ENCODE data around the gene MIPOL1. TPM values are rescaled to one million over a fixed set of nuclear protein-coding genes. Genes with fewer than 3 reads are reported as not detected.

MIPOL1 gene
- total RNA-seq, 1 experiment from 2014 or later = 15.4 TPM

DNA sequence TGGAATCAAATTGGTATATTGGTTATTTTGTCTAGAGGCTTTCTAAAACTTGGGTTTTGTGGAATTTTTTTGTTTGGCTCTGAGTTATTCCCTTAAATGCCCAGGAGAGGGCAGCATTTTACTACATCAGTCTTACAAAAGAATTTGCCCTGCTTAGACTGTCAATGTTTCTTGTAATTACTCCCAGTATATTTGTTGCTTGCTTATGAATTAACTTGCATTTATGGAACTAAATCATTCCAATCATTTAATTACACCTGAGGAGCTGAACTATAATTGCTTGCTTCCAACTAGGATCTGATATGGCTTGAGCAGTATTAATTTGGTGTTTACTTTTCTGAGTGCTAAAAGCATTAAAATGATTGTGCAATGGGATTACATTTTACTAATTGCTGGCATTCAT, 48.7 kb downstream of the MIPOL1 start:
- BruUV-seq (replicated peaks) = no TSS peak
- Histone ChIP-seq H3K27ac (ENCODE audit: low read depth, low read length) (no peak overlapping the region), H3K4me1 (ENCODE audit: control insufficient read depth in 1 of 2, insufficient read depth in 2 of 2, low read length in 2 of 2) (no peaks in the 10 kb centered on the region), H3K4me2 (ENCODE audit: low read length) (no peak overlapping the region), H3K9me2 (ENCODE audit: insufficient read depth) (no peaks in the 10 kb centered on the region), H3K9me3 (ENCODE audit: control insufficient read depth in 1 of 2, insufficient read depth in 1 of 2, low read depth in 1 of 2, low read length in 2 of 2) (no peaks in the 10 kb centered on the region), H3K9ac (ENCODE audit: low read length) (no peak overlapping the region), H3K79me2 (ENCODE audit: insufficient read depth, low read length) (no peaks in the 10 kb centered on the region), H3K4me3 (replicated peaks in 1 of 2; ENCODE audit: low read depth in 1 of 2, low read length in 2 of 2) (no peak overlapping the region), H3K27me3 (ENCODE audit: insufficient read depth, low read length) (no peaks in the 10 kb centered on the region), H4K20me1 (ENCODE audit: insufficient read depth) (0 out of 2 replicates have a peak, but pooled peaks cover 4% of the 10 kb centered on the region), H2AFZ (ENCODE audit: low read depth, low read length, poor library complexity, severe bottlenecking) (no peak overlapping the region), H3K36me3 (ENCODE audit: control insufficient read depth in 1 of 2, insufficient read depth in 2 of 2, low read length in 2 of 2) (no peaks in the 10 kb centered on the region; a peak in 1 of 4 replicates)
- ChIA-PET CTCF (interaction anchor here (0.7 to 1.8 kb wide), 2 partner anchors 49 to 627 kb away, joined by 3 to 10 read pairs; partner anchors contain the start of gene MIPOL1), POLR2A (no interaction called here), RAD21 (ENCODE audit: low non-redundant PET in 1 of 2, low total read pairs in 2 of 2, uncharacterized antibody in 2 of 2, unreplicated experiment in 2 of 2) (no interaction called here)
- peak; percentile 39 for DNase-seq (ENCODE audit: low read depth, low spot score)
- intact Hi-C loops (cut with micrococcal nuclease) = loop anchor here (1.0 to 10.0 kb wide), 4 partner anchors 319 to 628 kb away; no protein-coding TSS in a partner anchor
- no peak for ATAC-seq
- TF ChIP-seq, protein P1, sequence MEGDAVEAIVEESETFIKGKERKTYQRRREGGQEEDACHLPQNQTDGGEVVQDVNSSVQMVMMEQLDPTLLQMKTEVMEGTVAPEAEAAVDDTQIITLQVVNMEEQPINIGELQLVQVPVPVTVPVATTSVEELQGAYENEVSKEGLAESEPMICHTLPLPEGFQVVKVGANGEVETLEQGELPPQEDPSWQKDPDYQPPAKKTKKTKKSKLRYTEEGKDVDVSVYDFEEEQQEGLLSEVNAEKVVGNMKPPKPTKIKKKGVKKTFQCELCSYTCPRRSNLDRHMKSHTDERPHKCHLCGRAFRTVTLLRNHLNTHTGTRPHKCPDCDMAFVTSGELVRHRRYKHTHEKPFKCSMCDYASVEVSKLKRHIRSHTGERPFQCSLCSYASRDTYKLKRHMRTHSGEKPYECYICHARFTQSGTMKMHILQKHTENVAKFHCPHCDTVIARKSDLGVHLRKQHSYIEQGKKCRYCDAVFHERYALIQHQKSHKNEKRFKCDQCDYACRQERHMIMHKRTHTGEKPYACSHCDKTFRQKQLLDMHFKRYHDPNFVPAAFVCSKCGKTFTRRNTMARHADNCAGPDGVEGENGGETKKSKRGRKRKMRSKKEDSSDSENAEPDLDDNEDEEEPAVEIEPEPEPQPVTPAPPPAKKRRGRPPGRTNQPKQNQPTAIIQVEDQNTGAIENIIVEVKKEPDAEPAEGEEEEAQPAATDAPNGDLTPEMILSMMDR (IDR thresholded peaks at IDR 0.05 in 2 of 3, conservative IDR thresholded peaks at IDR 0.05 in 1 of 3; ENCODE audit: borderline replicate concordance in 1 of 3, insufficient read depth in 1 of 3, low read depth in 2 of 3, low read length in 2 of 3) = peak; percentile 48 to 82 (median 61); a peak in 5 of 6 replicates
- TF ChIP-seq RAD21 (IDR thresholded peaks at IDR 0.05; ENCODE audit: low read depth) (peak; percentile 64), ZBTB33 (IDR thresholded peaks at IDR 0.05; ENCODE audit: extremely low read depth, insufficient replicate concordance, low read length) (no peak), CEBPB (IDR thresholded peaks at IDR 0.05; ENCODE audit: low read depth) (no peak)

All from HCT116 (cell line).